PFSK-1 (cell line): ENCODE results near the gene AQP7.

Experiments used
- REST ChIP-seq, 2 experiments: IDR thresholded peaks; 2 replicates each; pipeline versions ENCODE4 v1.6.1 to v1.8.0; 2011 to 2012; ENCODE audit warnings: low read depth in 2 of 2, low read length in 2 of 2, control low read depth in 1 of 2, inconsistent platforms in 1 of 2, mild to moderate bottlenecking in 1 of 2, moderate library complexity in 1 of 2; ENCODE audit not compliant: insufficient read depth in 1 of 2
- TAF1 ChIP-seq: IDR thresholded peaks from 2 replicates; pipeline ENCODE4 v1.6.1; 2012; ENCODE audit warnings: low read length, control low read depth, borderline replicate concordance; ENCODE audit not compliant: insufficient read depth

DNA sequence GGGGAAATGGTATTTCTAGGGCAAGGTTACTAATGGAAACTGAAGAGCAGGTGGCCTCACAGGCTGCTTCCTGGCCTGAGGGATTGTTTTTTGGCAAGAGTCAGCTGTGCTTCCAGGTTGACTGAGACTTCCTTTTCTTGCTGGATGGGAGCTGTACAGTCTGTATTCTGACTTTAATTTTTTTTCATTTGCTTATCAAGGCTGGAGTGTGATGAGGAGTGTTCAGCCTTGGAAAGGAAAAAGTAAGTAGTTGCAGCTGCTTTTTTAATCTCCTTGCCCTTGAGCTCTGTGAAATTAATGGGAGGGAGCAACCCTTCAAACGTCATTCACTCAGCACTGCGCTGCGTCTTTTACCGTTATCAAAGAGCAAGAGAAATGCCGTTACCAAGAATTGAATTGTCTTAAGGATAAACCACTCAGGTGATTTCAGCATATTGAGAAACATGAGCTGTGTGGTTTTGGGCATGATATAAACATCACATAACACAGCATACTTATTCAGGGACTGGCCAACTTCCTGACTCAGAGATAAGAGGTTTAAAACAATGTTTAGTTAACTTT is 47.6 kb downstream of the AQP7 start:
- no peak for TF ChIP-seq TAF1
- TF ChIP-seq REST (IDR thresholded peaks at IDR 0.05; ENCODE audit: insufficient read depth in 1 of 2, low read depth in 2 of 2, low read length in 2 of 2) = no peak
